Measurements from ENCODE around the gene BICD2. TPM values are rescaled to one million over a fixed set of nuclear protein-coding genes. Genes with fewer than 3 reads are reported as not detected.

BICD2 gene
- total and polyA plus RNA-seq, 2 of the 8 experiments (the other 6 are each of a cell fraction or from before 2014, with no cell fraction given): 6.6 to 22.8 TPM

DNA sequence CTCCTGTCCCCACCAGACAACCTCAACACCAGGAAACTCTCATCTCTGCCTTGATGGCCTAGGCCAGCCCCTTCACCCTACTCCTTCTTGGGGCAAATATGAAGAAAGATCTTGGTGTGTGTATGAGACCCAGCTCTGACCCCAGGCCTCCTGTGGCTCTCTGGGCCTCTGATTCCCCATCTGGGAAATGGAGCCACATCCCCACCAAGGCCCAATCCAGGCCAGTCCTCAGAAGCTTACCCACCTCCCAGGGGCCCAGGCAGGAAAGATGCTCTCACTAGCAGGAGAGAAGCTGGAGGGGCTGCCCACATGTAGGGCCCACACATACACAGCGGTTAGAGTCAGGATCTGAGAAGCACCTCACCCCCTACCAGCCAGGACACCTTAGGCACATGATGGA lies 38.9 kb downstream of the BICD2 start:
- WGBS, 2 experiments (ENCODE audit: extremely low coverage in 1 of 2, insufficient coverage in 1 of 2, insufficient read length in 1 of 2, insufficient replicate concordance in 2 of 2, low coverage in 1 of 2, low lambda C conversion rate in 2 of 2, missing lambda C conversion rate in 1 of 2): 88% methylated on average over 1 of the region's 1 CpG; no CpG with 5 or more reads in 1 of the 2 experiments
- FAIRE-seq (no peak), DNase-seq (ENCODE audit: low read depth in 1 of 2, low spot score in 2 of 2) (peak in 1 of 2 experiments; percentile 39)
- H3K14ac ChIP-seq (ENCODE audit: insufficient read length): no peak overlapping the region
- peaks cover 18 to 27% of the 10 kb centered on the region in 2 experiments for H4K20me1 ChIP-seq (replicated peaks in 1 of 2; ENCODE audit: control insufficient read depth in 1 of 2, insufficient read depth in 2 of 2, low read length in 2 of 2)
- H3K36me3 ChIP-seq (ENCODE audit: control insufficient read depth in 2 of 4, insufficient read depth in 4 of 4, low read length in 3 of 4): peaks cover 1 to 13% (median 8%) of the 10 kb centered on the region in 4 experiments; a peak in 6 of 8 replicates
- no peak overlapping the region for H2AFZ ChIP-seq (ENCODE audit: low read length)
- H3K23ac ChIP-seq (ENCODE audit: insufficient read length): no peak overlapping the region
- peak overlapping the region; percentile 79; the same call in 1 of the 2 replicates for H2BK5ac ChIP-seq (ENCODE audit: low read depth, low read length)
- H3K4me3 ChIP-seq (ENCODE audit: extremely low read depth in 1 of 4, insufficient read depth in 2 of 4, low read depth in 3 of 4, low read length in 4 of 4): no peak overlapping the region
- no peak overlapping the region for H3K4ac ChIP-seq (replicated peaks; ENCODE audit: insufficient read length, low read depth, low read length)
- H3K9ac ChIP-seq (replicated peaks in 1 of 4; ENCODE audit: extremely low read depth in 1 of 4, low read depth in 3 of 4, low read length in 3 of 4): no peak overlapping the region
- H3K4me2 ChIP-seq (ENCODE audit: insufficient read depth in 1 of 2, low read depth in 2 of 2, low read length in 2 of 2): no peak overlapping the region
- no peaks in the 10 kb centered on the region for H3K9me3 ChIP-seq (ENCODE audit: insufficient read depth in 2 of 2, low read depth in 1 of 2, low read length in 1 of 2)
- TF ChIP-seq RFX5 (IDR thresholded peaks at IDR 0.05; ENCODE audit: borderline replicate concordance, low read depth, low read length): no peak
- H4K8ac ChIP-seq (ENCODE audit: extremely low read depth, insufficient read depth, low read length): peak overlapping the region; percentile 57; the same call in 1 of the 2 replicates
- no peak overlapping the region for H2BK15ac ChIP-seq (ENCODE audit: low read length)
- no peak overlapping the region for H4K91ac ChIP-seq (replicated peaks; ENCODE audit: insufficient read length, low read length)
- H2AK5ac ChIP-seq (ENCODE audit: low read depth, low read length): no peak overlapping the region
- no peak overlapping the region for H2BK120ac ChIP-seq (replicated peaks; ENCODE audit: low read depth, low read length)
- no peak overlapping the region for H3K18ac ChIP-seq (ENCODE audit: extremely low read depth, low read length)
- H2BK12ac ChIP-seq (ENCODE audit: low read depth, low read length): no peak overlapping the region
- H4K5ac ChIP-seq (ENCODE audit: insufficient read length, low read depth, low read length): no peak overlapping the region
- H3K27ac ChIP-seq (ENCODE audit: low read depth, low read length): no peak overlapping the region
- ChIA-PET POLR2A (ENCODE audit: partially characterized antibody) (no interaction called here), CTCF (ENCODE audit: partially characterized antibody) (interaction anchor here (0.8 to 11.5 kb wide), 3 partner anchors 9 to 64 kb away, joined by 3 to 142 read pairs (median 98); no protein-coding TSS in a partner anchor)
- H3K23me2 ChIP-seq (ENCODE audit: low read depth, low read length): no peaks in the 10 kb centered on the region
- no peak overlapping the region for H2BK20ac ChIP-seq (ENCODE audit: low read length)
- H3K79me1 ChIP-seq (ENCODE audit: low read depth, low read length): peaks cover 12% of the 10 kb centered on the region
- H3K4me1 ChIP-seq (replicated peaks in 1 of 4; ENCODE audit: control insufficient read depth in 3 of 4, insufficient read depth in 4 of 4, low read length in 3 of 4): peaks cover 0 to 1% (median 0%) of the 10 kb centered on the region in 4 experiments; a peak in 1 of 7 replicates
- peaks cover 0 to 7% of the 10 kb centered on the region in 2 experiments; a peak in 2 of 4 replicates for H3K79me2 ChIP-seq (ENCODE audit: control insufficient read depth in 1 of 2, insufficient read depth in 2 of 2, low read length in 2 of 2)
- no peaks in the 10 kb centered on the region for H3K27me3 ChIP-seq (replicated peaks in 1 of 4; ENCODE audit: control insufficient read depth in 3 of 4, extremely low read depth in 1 of 4, insufficient read depth in 3 of 4, low read length in 3 of 4)
- H3K56ac ChIP-seq (replicated peaks; ENCODE audit: insufficient read length, low read depth, low read length): no peak overlapping the region

Data from H1 (cell line).